WTC11 (cell line): ENCODE measurements around the gene CHRNA3. TPM values are rescaled to one million over a fixed set of nuclear protein-coding genes. Genes with fewer than 3 reads are reported as not detected.

Source experiments
- ATAC-seq: fragments of 200-7000 bp; cut with Tn5 transposase; 2 replicates; pipeline ENCODE4 v1.10.0; 2021; ENCODE audit warnings: mild to moderate bottlenecking, moderate library complexity
- CTCF ChIA-PET: fragments of 300-600 bp; sonication (Branson Sonifier 250); formaldehyde crosslinking; loops from one replicate; lab custom pipeline; 2021; ENCODE audit warnings: antibody characterized with exemption; lab: Charles Lee
- POLR2A ChIA-PET: fragments of 350-600 bp; sonication (Branson Sonifier 250); formaldehyde crosslinking; loops from one replicate; lab custom pipeline; 2021; ENCODE audit warnings: antibody characterized with exemption; lab: Charles Lee
- DNase-seq: peaks from one replicate; pipeline ENCODE4 v3.0.0; 2021; ENCODE audit warnings: low spot score
- H3K27ac Mint-ChIP-seq: 2 replicates; pipeline ENCODE4 v1.8.0; 2021; ENCODE audit warnings: mixed read lengths
- H3K27me3 Mint-ChIP-seq: 2 replicates; pipeline ENCODE4 v1.8.0; 2021; ENCODE audit warnings: low read depth, mild to moderate bottlenecking, moderate library complexity, mixed read lengths
- H3K36me3 Mint-ChIP-seq: 2 replicates; pipeline ENCODE4 v1.8.0; 2021; ENCODE audit warnings: mixed read lengths
- H3K4me1 Mint-ChIP-seq: 2 replicates; pipeline ENCODE4 v1.8.0; 2022; ENCODE audit warnings: mixed read lengths
- H3K4me3 Mint-ChIP-seq: 2 replicates; pipeline ENCODE4 v1.8.0; 2021; ENCODE audit warnings: mild to moderate bottlenecking, moderate library complexity, mixed read lengths
- H3K9me3 Mint-ChIP-seq: 2 replicates; pipeline ENCODE4 v1.8.0; 2021; ENCODE audit warnings: mixed read lengths
- CREM ChIP-seq: sonication (generic); formaldehyde crosslinking; IDR thresholded peaks from 2 replicates; pipeline ENCODE4 v1.8.1; 2022; ENCODE audit warnings: mild to moderate bottlenecking, missing genetic modification reagents, moderate library complexity
- CTCF ChIP-seq: fragments of 200-600 bp; IDR thresholded peaks from 2 replicates; pipeline ENCODE4 v1.8.0; 2022; ENCODE audit warnings: antibody characterized with exemption
- HMGXB4 ChIP-seq: sonication (generic); formaldehyde crosslinking; IDR thresholded peaks from 2 replicates; pipeline ENCODE4 v1.8.1; 2023; ENCODE audit warnings: mild to moderate bottlenecking, moderate library complexity, missing genetic modification reagents
- JUN ChIP-seq: sonication (generic); formaldehyde crosslinking; IDR thresholded peaks from 2 replicates; pipeline ENCODE4 v1.8.0; 2023; ENCODE audit warnings: mild to moderate bottlenecking, missing genetic modification reagents
- MYBL2 ChIP-seq: sonication (generic); formaldehyde crosslinking; IDR thresholded peaks from 2 replicates; pipeline ENCODE4 v1.8.1; 2023; ENCODE audit warnings: mild to moderate bottlenecking, moderate library complexity, missing genetic modification reagents
- NFE2L1 ChIP-seq: sonication (generic); formaldehyde crosslinking; IDR thresholded peaks from 2 replicates; pipeline ENCODE4 v1.8.1; 2023; ENCODE audit warnings: missing genetic modification reagents
- NFYB ChIP-seq: sonication (generic); formaldehyde crosslinking; conservative IDR thresholded peaks from 2 replicates; pipeline ENCODE4 v1.8.0; 2022; ENCODE audit warnings: low read depth, missing genetic modification reagents
- OVOL2 ChIP-seq: fragments of 250-450 bp; sonication (Bioruptor Pico); IDR thresholded peaks from 2 replicates; pipeline ENCODE4 v1.9.0; 2021; ENCODE audit warnings: mild to moderate bottlenecking, borderline replicate concordance
- SOX15 ChIP-seq: fragments of 250-450 bp; sonication (Bioruptor Pico); IDR thresholded peaks from 2 replicates; pipeline ENCODE4 v1.9.0; 2021; ENCODE audit warnings: mild to moderate bottlenecking
- SP1 ChIP-seq: sonication (generic); formaldehyde crosslinking; conservative IDR thresholded peaks from 2 replicates; pipeline ENCODE4 v1.8.1; 2022; ENCODE audit warnings: missing genetic modification reagents
- TCF7 ChIP-seq: sonication (generic); formaldehyde crosslinking; IDR thresholded peaks from 2 replicates; pipeline ENCODE4 v1.8.0; 2022; ENCODE audit warnings: mild to moderate bottlenecking, low read depth, missing genetic modification reagents, moderate library complexity
- TEAD4 ChIP-seq: sonication (generic); formaldehyde crosslinking; IDR thresholded peaks from 2 replicates; pipeline ENCODE4 v1.8.0; 2022; ENCODE audit warnings: mild to moderate bottlenecking, missing genetic modification reagents
- USF1 ChIP-seq: sonication (generic); formaldehyde crosslinking; IDR thresholded peaks from 2 replicates; pipeline ENCODE4 v1.8.0; 2022; ENCODE audit warnings: mild to moderate bottlenecking, missing genetic modification reagents
- ZNF423 ChIP-seq: fragments of 250-450 bp; sonication (Bioruptor Pico); IDR thresholded peaks from 2 replicates; pipeline ENCODE4 v2.1.2; 2022; ENCODE audit warnings: mild to moderate bottlenecking, moderate library complexity
- ZNF512 ChIP-seq: sonication (generic); formaldehyde crosslinking; IDR thresholded peaks from 2 replicates; pipeline ENCODE4 v1.8.1; 2022; ENCODE audit warnings: missing genetic modification reagents, borderline replicate concordance
- ZNF532 ChIP-seq: fragments of 250-450 bp; sonication (Bioruptor Pico); IDR thresholded peaks from 2 replicates; pipeline ENCODE4 v1.9.0; 2021; ENCODE audit warnings: mild to moderate bottlenecking, borderline replicate concordance
- total RNA-seq: library from RNA; stranded (reverse); gene quantifications from 3 replicates; pipeline ENCODE4 v1.2.3, GENCODE V29; 2021
- TF ChIP-seq, protein P1 (sequence below): fragments of 250-450 bp; sonication (Bioruptor Pico); IDR thresholded peaks from 2 replicates; pipeline ENCODE4 v2.1.2; 2022; ENCODE audit warnings: mild to moderate bottlenecking, moderate library complexity
- TF ChIP-seq, protein P2 (sequence below): sonication (generic); formaldehyde crosslinking; IDR thresholded peaks from 2 replicates; pipeline ENCODE4 v1.8.1; 2023; ENCODE audit warnings: mild to moderate bottlenecking, missing genetic modification reagents
- TF ChIP-seq, protein P3 (sequence below): sonication (generic); formaldehyde crosslinking; IDR thresholded peaks from 2 replicates; pipeline ENCODE4 v1.8.0; 2023; ENCODE audit warnings: mild to moderate bottlenecking, missing genetic modification reagents
- TF ChIP-seq, protein P4 (sequence below): fragments of 250-450 bp; sonication (Bioruptor Pico); IDR thresholded peaks from 2 replicates; pipeline ENCODE4 v1.9.0; 2021; ENCODE audit warnings: mild to moderate bottlenecking

The CHRNA3 gene
- total RNA-seq, 1 experiment from 2014 or later = 4.4 TPM

- POLR2A ChIA-PET = no interaction called here
- H3K36me3 Mint-ChIP-seq = no peaks in the 10 kb centered on the region
- CTCF ChIA-PET = no interaction called here
- H3K27ac Mint-ChIP-seq = no peak overlapping the region
- no peak for ATAC-seq
- DNase-seq = no peak
- H3K4me3 Mint-ChIP-seq = no peak overlapping the region
- H3K9me3 Mint-ChIP-seq = no peaks in the 10 kb centered on the region
- no peak for TF ChIP-seq MYBL2
- TF ChIP-seq CTCF = no peak
- no peak for TF ChIP-seq SP1 (CRISPR knock-in tag)
- no peak for TF ChIP-seq NFYB (CRISPR knock-in tag)
- TF ChIP-seq USF1 (CRISPR knock-in tag) = no peak
- no peak for TF ChIP-seq CREM (CRISPR knock-in tag)
- TF ChIP-seq, protein P1, sequence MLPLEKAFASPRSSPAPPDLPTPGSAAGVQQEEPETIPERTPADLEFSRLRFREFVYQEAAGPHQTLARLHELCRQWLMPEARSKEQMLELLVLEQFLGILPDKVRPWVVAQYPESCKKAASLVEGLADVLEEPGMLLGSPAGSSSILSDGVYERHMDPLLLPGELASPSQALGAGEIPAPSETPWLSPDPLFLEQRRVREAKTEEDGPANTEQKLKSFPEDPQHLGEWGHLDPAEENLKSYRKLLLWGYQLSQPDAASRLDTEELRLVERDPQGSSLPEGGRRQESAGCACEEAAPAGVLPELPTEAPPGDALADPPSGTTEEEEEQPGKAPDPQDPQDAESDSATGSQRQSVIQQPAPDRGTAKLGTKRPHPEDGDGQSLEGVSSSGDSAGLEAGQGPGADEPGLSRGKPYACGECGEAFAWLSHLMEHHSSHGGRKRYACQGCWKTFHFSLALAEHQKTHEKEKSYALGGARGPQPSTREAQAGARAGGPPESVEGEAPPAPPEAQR (CRISPR knock-in tag) = no peak
- TF ChIP-seq, protein P2, sequence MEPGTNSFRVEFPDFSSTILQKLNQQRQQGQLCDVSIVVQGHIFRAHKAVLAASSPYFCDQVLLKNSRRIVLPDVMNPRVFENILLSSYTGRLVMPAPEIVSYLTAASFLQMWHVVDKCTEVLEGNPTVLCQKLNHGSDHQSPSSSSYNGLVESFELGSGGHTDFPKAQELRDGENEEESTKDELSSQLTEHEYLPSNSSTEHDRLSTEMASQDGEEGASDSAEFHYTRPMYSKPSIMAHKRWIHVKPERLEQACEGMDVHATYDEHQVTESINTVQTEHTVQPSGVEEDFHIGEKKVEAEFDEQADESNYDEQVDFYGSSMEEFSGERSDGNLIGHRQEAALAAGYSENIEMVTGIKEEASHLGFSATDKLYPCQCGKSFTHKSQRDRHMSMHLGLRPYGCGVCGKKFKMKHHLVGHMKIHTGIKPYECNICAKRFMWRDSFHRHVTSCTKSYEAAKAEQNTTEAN (CRISPR knock-in tag) = no peak
- TF ChIP-seq TEAD4 (CRISPR knock-in tag) = no peak
- TF ChIP-seq ZNF532 = no peak
- H3K27me3 Mint-ChIP-seq = peaks cover 6% of the 10 kb centered on the region
- peaks cover 10% of the 10 kb centered on the region for H3K4me1 Mint-ChIP-seq
Measured at GRCh38 chr15:78645009-78645408, 24.2 kb upstream of the CHRNA3 start.

DNA sequence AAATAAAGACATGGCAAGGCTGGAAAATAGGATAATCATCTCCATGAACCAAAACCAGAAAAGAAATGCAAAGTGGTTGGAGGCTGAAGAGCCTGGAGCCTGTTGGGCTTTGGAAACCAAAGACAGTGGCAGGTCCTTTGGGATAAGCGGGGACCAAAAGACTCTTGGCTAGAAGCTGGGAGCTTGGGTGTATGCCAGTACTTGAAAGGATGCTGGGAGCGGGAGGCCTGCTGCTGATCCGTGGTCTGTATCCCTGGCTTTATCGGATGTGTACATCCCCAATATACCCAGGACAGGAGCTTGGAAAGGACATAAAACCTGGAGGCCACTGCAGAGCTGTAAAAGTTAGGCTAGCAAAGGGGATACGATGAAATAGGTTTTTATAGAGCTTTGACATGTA is 21.5 kb upstream of the CHRNA3 start:
- Mint-ChIP-seq H3K36me3 (no peaks in the 10 kb centered on the region), H3K27ac (no peak overlapping the region), H3K4me1 (peaks cover 19% of the 10 kb centered on the region), H3K4me3 (no peak overlapping the region), H3K9me3 (no peaks in the 10 kb centered on the region), H3K27me3 (peaks cover 11% of the 10 kb centered on the region)
- CTCF ChIA-PET = interaction anchor here (0.7 to 6.0 kb wide), 10 partner anchors 22 to 109 kb away, joined by 3 to 64 read pairs (median 5); partner anchors contain the start of gene CHRNA3
- POLR2A ChIA-PET = no interaction called here
- ATAC-seq = no peak
- DNase-seq = no peak
- no peak for TF ChIP-seq TCF7 (CRISPR knock-in tag)
- TF ChIP-seq, protein P3, sequence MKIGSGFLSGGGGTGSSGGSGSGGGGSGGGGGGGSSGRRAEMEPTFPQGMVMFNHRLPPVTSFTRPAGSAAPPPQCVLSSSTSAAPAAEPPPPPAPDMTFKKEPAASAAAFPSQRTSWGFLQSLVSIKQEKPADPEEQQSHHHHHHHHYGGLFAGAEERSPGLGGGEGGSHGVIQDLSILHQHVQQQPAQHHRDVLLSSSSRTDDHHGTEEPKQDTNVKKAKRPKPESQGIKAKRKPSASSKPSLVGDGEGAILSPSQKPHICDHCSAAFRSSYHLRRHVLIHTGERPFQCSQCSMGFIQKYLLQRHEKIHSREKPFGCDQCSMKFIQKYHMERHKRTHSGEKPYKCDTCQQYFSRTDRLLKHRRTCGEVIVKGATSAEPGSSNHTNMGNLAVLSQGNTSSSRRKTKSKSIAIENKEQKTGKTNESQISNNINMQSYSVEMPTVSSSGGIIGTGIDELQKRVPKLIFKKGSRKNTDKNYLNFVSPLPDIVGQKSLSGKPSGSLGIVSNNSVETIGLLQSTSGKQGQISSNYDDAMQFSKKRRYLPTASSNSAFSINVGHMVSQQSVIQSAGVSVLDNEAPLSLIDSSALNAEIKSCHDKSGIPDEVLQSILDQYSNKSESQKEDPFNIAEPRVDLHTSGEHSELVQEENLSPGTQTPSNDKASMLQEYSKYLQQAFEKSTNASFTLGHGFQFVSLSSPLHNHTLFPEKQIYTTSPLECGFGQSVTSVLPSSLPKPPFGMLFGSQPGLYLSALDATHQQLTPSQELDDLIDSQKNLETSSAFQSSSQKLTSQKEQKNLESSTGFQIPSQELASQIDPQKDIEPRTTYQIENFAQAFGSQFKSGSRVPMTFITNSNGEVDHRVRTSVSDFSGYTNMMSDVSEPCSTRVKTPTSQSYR (CRISPR knock-in tag) = no peak
- TF ChIP-seq OVOL2 (CRISPR knock-in tag) = no peak
- TF ChIP-seq ZNF512 = no peak
- TF ChIP-seq ZNF423 = no peak
- TF ChIP-seq NFE2L1 (CRISPR knock-in tag) = no peak
- no peak for TF ChIP-seq JUN
- TF ChIP-seq SOX15 (CRISPR knock-in tag) = no peak
- TF ChIP-seq CREM (CRISPR knock-in tag) = no peak
- TF ChIP-seq HMGXB4 (CRISPR knock-in tag) = no peak
- TF ChIP-seq, protein P4, sequence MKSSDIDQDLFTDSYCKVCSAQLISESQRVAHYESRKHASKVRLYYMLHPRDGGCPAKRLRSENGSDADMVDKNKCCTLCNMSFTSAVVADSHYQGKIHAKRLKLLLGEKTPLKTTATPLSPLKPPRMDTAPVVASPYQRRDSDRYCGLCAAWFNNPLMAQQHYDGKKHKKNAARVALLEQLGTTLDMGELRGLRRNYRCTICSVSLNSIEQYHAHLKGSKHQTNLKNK (CRISPR knock-in tag) = no peak
